HepG2 (cell line): ENCODE results near the gene SPNS2. TPM values are rescaled to one million over a fixed set of nuclear protein-coding genes. Genes with fewer than 3 reads are reported as not detected.
A peak's percentile ranks its signal among the peaks of the same experiment; 100 is the strongest.

ENCODE experiments used
- AKNA ChIP-seq: sonication (generic); formaldehyde crosslinking; IDR thresholded peaks from 2 replicates; pipeline ENCODE4 v1.4.0; 2020; ENCODE audit warnings: missing genetic modification reagents, borderline replicate concordance
- CAMTA2 ChIP-seq: sonication (generic); formaldehyde crosslinking; IDR thresholded peaks from 2 replicates; pipeline ENCODE4 v1.4.0; 2020; ENCODE audit warnings: mild to moderate bottlenecking, missing genetic modification reagents, borderline replicate concordance
- FLYWCH1 ChIP-seq: sonication (generic); formaldehyde crosslinking; IDR thresholded peaks from 2 replicates; pipeline ENCODE4 v1.8.1; 2023; ENCODE audit warnings: mild to moderate bottlenecking, missing genetic modification reagents
- FOSL1 ChIP-seq: sonication (generic); formaldehyde crosslinking; IDR thresholded peaks from 2 replicates; pipeline ENCODE4 v1.9.0; 2021; ENCODE audit warnings: missing genetic modification reagents, borderline replicate concordance
- TCF12 ChIP-seq, 2 experiments: fragments of 450-650 bp in 1 of 2; sonication (generic) in 1 of 2; formaldehyde crosslinking in 1 of 2; IDR thresholded peaks; 2 replicates each; pipeline versions ENCODE4 v1.6.1 to v1.8.0; 2017 to 2022; ENCODE audit warnings: antibody characterized with exemption in 1 of 2, mild to moderate bottlenecking in 1 of 2, missing genetic modification reagents in 1 of 2, moderate library complexity in 1 of 2
- ZBTB46 ChIP-seq: sonication (generic); formaldehyde crosslinking; IDR thresholded peaks from 2 replicates; pipeline ENCODE4 v1.4.0; 2020; ENCODE audit warnings: mild to moderate bottlenecking, missing genetic modification reagents, borderline replicate concordance
- polyA plus RNA-seq, 8 experiments: library from polyadenylated mRNA; depleted of rRNA in 3 of 8; stranded (reverse) in 7 of 8; unstranded in 1 of 8; fragments of >200 nt; fragmentation: Illumina TruSeq in 4 of 8; extraction: Trizol in 4 of 8; gene quantifications; 2 replicates each; pipeline versions ENCODE4 v1.2.1 to v1.2.3, GENCODE V29; 2011 to 2016; ENCODE audit warnings: low read depth in 4 of 8, missing spikeins in 1 of 8, mixed read lengths in 1 of 8; ENCODE audit not compliant: insufficient read depth in 1 of 8
- total RNA-seq, 5 experiments: library from RNA; depleted of rRNA; stranded (reverse); fragments of >200 nt; fragmentation: Illumina TruSeq; extraction: Trizol; gene quantifications; 2 replicates each; pipeline ENCODE4 v1.2.3, GENCODE V29; 2016; ENCODE audit warnings: low read depth in 1 of 5

SPNS2 gene
- total and polyA plus RNA-seq, 2 of the 13 experiments (the other 11 are each of a cell fraction or from before 2014, with no cell fraction given): 0.01 TPM; not detected in 1

DNA sequence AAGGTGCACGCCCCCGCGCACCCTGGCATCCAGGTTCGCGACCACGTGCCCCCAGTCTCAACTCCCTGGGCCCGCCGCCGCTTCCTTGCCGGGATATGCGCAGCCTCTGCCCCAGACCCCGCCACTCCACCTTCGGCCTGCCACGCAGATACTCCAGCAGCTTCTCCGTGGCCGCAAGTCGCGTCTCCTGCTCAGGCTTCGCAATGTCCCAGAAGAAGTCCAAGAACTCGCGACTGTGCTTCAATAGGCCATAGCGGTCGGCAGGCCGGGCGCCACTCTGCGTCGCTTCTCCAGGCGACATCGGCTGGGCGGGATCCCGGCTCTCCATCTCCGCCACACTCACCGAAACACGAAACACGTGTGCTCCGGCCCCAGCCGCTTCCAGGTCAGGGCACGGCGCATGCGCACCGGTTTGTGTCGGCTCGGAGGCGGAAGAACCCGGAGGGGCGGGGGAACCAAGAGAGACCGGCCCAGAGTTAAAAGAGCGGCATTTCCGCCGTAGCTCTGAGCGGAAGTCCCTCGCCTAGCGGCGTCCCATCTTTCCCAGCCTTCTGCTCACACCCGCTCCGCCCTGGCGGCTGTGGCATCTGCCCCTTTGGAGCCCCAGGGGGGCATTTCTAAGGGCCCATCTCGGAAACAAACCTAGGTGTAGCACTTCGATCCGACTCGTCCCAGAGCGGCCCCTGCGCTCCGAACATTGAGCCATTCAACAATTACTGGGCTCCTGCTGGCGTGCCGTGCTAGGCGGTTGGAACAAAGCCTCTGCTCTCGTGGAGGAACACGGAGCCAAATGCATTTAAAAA lies 56.5 kb downstream of the SPNS2 start, which contains the start of gene MYBBP1A (continued):
- TF ChIP-seq CAMTA2 (CRISPR knock-in tag) (peak; percentile 89), FLYWCH1 (CRISPR knock-in tag) (0 out of 2 replicates have a peak, but pooled peaks have one; percentile 69), AKNA (no peak), ZBTB46 (CRISPR knock-in tag) (no peak), TCF12 (IDR thresholded peaks at IDR 0.05) (no peak), TCF12 (CRISPR knock-in tag; IDR thresholded peaks at IDR 0.05) (peak; percentile 80; the same call in 1 of the 2 replicates), FOSL1 (CRISPR knock-in tag) (no peak)
